ENCODE measurements around the gene LGALS7. TPM values are rescaled to one million over a fixed set of nuclear protein-coding genes. Genes with fewer than 3 reads are reported as not detected.

Gene LGALS7
- polyA plus RNA-seq, 1 donor from 2014 or later, result not detected

DNA sequence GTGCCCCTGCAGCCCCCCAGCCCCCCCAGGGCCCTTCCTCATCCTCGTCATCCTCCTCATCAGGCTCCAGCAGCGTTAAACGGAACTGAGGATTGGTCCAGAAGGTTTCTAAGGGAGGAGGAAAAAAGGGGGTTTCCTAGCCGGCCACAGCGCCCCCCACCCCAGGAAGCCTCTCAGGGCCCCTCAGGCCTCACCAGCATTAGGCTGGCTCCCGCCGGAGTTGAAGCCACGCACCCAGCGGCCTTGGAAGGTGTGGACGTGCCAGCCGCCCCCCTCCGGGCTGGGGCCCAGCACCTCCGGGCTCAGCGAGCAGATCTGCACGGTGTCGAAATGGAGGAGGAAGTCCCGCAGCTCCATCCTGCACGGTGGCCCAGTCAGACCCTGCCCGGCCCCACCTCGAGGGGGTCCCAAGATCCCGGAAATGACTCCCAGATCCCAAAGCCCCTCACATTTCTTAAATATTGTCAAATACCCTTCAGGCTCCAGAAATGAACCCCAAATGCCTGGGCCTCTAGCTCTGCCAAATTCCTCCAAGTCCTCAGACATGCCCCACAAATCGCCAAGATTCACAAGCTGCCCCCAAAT is 35.9 kb downstream of the LGALS7 start:
- H3K79me2 ChIP-seq (replicated peaks; ENCODE audit: insufficient read depth, low read length), result no peaks in the 10 kb centered on the region

DNA sequence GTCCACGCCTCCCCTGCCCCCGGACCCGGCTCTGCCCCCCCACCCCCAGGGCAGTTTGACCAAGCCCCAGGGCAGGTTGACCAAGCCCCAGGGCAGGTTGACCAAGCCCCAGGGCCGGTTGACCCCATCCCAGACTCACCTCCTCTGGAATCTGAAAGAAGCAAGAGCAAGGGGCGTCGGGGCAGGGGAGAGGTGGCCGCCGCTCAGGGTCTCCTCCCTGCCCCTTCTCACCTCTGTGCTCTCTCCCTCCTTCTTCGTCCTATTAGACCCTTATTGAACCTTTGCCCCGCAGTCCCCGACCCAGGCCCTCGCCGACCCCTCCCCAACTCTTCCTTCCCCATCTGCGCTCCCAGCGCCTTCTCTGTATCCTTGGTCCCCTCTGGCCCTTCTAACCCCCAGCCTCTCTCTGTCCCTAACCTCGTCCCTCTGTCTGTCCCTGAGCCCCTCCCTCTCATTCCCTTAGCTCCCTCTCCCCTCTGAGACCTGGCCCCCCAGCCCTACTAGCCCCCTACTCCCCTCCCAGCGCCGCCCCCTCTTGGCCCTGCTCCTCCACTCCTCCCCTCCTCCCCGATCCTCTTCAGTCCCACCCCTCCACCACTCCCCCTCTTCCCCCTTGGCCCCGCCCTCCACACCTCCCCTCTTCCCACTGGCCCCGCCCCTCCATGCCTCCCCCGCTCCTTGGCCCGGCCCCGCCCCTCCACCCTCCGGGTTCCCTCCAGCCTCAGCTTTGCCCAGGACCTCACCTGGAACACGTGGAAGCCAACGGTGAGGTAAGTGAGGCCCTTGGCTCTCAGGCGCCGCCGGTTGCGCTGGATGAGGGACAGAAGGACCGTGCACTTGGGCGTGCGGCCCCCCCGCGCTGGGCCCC is 36.7 kb downstream of the LGALS7 start:
- Histone ChIP-seq H3F3A (ENCODE audit: insufficient read depth, low read length, poor library complexity, severe bottlenecking) (no peaks in the 10 kb centered on the region), H3K27me3 (ENCODE audit: insufficient read depth, low read depth, low read length) (peaks cover 12% of the 10 kb centered on the region), H3K27ac (ENCODE audit: low read length) (no peak overlapping the region), H3K9me2 (ENCODE audit: insufficient read depth, low read length) (no peaks in the 10 kb centered on the region), H3K4me3 (ENCODE audit: low read length) (peak overlapping the region; percentile 46), H2AFZ (ENCODE audit: low read depth, low read length) (no peak overlapping the region), H3K4me2 (ENCODE audit: low read length) (no peak overlapping the region), H3K79me2 (replicated peaks; ENCODE audit: insufficient read depth, low read length) (no peaks in the 10 kb centered on the region), H3K9ac (ENCODE audit: low read length) (no peak overlapping the region), H4K20me1 (ENCODE audit: insufficient read depth) (no peaks in the 10 kb centered on the region), H3K36me3 (ENCODE audit: insufficient read depth, low read length) (no peaks in the 10 kb centered on the region), H3K9me3 (ENCODE audit: low read length) (no peaks in the 10 kb centered on the region)
- TF ChIP-seq RAD21 (conservative IDR thresholded peaks at IDR 0.05), result no peak
- TF ChIP-seq TAF1 (IDR thresholded peaks at IDR 0.05; ENCODE audit: low read depth), result no peak
- TF ChIP-seq, protein P1, sequence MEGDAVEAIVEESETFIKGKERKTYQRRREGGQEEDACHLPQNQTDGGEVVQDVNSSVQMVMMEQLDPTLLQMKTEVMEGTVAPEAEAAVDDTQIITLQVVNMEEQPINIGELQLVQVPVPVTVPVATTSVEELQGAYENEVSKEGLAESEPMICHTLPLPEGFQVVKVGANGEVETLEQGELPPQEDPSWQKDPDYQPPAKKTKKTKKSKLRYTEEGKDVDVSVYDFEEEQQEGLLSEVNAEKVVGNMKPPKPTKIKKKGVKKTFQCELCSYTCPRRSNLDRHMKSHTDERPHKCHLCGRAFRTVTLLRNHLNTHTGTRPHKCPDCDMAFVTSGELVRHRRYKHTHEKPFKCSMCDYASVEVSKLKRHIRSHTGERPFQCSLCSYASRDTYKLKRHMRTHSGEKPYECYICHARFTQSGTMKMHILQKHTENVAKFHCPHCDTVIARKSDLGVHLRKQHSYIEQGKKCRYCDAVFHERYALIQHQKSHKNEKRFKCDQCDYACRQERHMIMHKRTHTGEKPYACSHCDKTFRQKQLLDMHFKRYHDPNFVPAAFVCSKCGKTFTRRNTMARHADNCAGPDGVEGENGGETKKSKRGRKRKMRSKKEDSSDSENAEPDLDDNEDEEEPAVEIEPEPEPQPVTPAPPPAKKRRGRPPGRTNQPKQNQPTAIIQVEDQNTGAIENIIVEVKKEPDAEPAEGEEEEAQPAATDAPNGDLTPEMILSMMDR (IDR thresholded peaks at IDR 0.05; ENCODE audit: poor library complexity, severe bottlenecking), result no peak
- TF ChIP-seq, protein P2, sequence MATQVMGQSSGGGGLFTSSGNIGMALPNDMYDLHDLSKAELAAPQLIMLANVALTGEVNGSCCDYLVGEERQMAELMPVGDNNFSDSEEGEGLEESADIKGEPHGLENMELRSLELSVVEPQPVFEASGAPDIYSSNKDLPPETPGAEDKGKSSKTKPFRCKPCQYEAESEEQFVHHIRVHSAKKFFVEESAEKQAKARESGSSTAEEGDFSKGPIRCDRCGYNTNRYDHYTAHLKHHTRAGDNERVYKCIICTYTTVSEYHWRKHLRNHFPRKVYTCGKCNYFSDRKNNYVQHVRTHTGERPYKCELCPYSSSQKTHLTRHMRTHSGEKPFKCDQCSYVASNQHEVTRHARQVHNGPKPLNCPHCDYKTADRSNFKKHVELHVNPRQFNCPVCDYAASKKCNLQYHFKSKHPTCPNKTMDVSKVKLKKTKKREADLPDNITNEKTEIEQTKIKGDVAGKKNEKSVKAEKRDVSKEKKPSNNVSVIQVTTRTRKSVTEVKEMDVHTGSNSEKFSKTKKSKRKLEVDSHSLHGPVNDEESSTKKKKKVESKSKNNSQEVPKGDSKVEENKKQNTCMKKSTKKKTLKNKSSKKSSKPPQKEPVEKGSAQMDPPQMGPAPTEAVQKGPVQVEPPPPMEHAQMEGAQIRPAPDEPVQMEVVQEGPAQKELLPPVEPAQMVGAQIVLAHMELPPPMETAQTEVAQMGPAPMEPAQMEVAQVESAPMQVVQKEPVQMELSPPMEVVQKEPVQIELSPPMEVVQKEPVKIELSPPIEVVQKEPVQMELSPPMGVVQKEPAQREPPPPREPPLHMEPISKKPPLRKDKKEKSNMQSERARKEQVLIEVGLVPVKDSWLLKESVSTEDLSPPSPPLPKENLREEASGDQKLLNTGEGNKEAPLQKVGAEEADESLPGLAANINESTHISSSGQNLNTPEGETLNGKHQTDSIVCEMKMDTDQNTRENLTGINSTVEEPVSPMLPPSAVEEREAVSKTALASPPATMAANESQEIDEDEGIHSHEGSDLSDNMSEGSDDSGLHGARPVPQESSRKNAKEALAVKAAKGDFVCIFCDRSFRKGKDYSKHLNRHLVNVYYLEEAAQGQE (IDR thresholded peaks at IDR 0.05; ENCODE audit: borderline replicate concordance), result no peak
- TF ChIP-seq SMC3 (conservative IDR thresholded peaks at IDR 0.05; ENCODE audit: poor library complexity), result no peak
- no peak for TF ChIP-seq EP300 (conservative IDR thresholded peaks at IDR 0.05; ENCODE audit: poor library complexity, severe bottlenecking)
- TF ChIP-seq EZH2 (IDR thresholded peaks at IDR 0.05; ENCODE audit: borderline replicate concordance, insufficient read depth, low read length, poor library complexity, severe bottlenecking), result no peak

More for the DNA sequence above, 35.9 kb downstream of the LGALS7 start:
- Histone ChIP-seq H3K4me2 (ENCODE audit: low read length) (no peak overlapping the region), H2AFZ (ENCODE audit: low read depth, low read length) (no peak overlapping the region), H3K9me2 (ENCODE audit: insufficient read depth, low read length) (no peaks in the 10 kb centered on the region), H3K9me3 (ENCODE audit: low read length) (no peaks in the 10 kb centered on the region), H3F3A (ENCODE audit: insufficient read depth, low read length, poor library complexity, severe bottlenecking) (no peaks in the 10 kb centered on the region), H3K36me3 (ENCODE audit: insufficient read depth, low read length) (no peaks in the 10 kb centered on the region), H3K9ac (ENCODE audit: low read length) (no peak overlapping the region), H4K20me1 (ENCODE audit: insufficient read depth) (no peaks in the 10 kb centered on the region), H3K4me3 (ENCODE audit: low read length) (no peak overlapping the region), H3K27ac (ENCODE audit: low read length) (no peak overlapping the region), H3K27me3 (ENCODE audit: insufficient read depth, low read depth, low read length) (peaks cover 12% of the 10 kb centered on the region)
- TF ChIP-seq SMC3 (conservative IDR thresholded peaks at IDR 0.05; ENCODE audit: poor library complexity) (no peak), RAD21 (conservative IDR thresholded peaks at IDR 0.05) (no peak), TAF1 (IDR thresholded peaks at IDR 0.05; ENCODE audit: low read depth) (no peak), MXI1 (conservative IDR thresholded peaks at IDR 0.05; ENCODE audit: poor library complexity, severe bottlenecking) (no peak), POLR2AphosphoS5 (IDR thresholded peaks at IDR 0.05) (no peak), EP300 (conservative IDR thresholded peaks at IDR 0.05; ENCODE audit: poor library complexity, severe bottlenecking) (no peak), EZH2 (IDR thresholded peaks at IDR 0.05; ENCODE audit: borderline replicate concordance, insufficient read depth, low read length, poor library complexity, severe bottlenecking) (no peak)
- TF ChIP-seq, protein P2 (IDR thresholded peaks at IDR 0.05; ENCODE audit: borderline replicate concordance), result no peak
- TF ChIP-seq, protein P1 (IDR thresholded peaks at IDR 0.05; ENCODE audit: poor library complexity, severe bottlenecking), result no peak

All from neural cell (in vitro differentiated cells).